OCI-LY3 (cell line): ENCODE measurements around the gene DHCR7.

Experiments used
- H2AFZ ChIP-seq: fragments of 200-600, 300-600 bp; shearing (Covaris generic); 2 replicates; pipeline ENCODE4 v1.6.0; 2014; ENCODE audit warnings: antibody characterized with exemption, low read depth, low read length
- H3K27ac ChIP-seq: fragments of 200-600, 300-600 bp; sonication (generic); 2 replicates; pipeline ENCODE4 v1.5.1; 2014; ENCODE audit warnings: mild to moderate bottlenecking, low read length, moderate library complexity, mixed read lengths
- H3K27me3 ChIP-seq: fragments of 200-600, 300-600 bp; sonication (generic); 2 replicates; pipeline ENCODE4 v1.6.1; 2014; ENCODE audit warnings: low read depth, low read length, mixed read lengths
- H3K36me3 ChIP-seq: fragments of 200-600, 300-600 bp; sonication (generic); replicated peaks from 2 replicates; pipeline ENCODE3; 2014; ENCODE audit warnings: low read depth, low read length, mixed read lengths
- H3K4me1 ChIP-seq: fragments of 300-600, 200-600 bp; sonication (generic); 2 replicates; pipeline ENCODE4 v1.6.1; 2014; ENCODE audit warnings: low read length, mixed read lengths
- H3K4me2 ChIP-seq: fragments of 200-600, 300-600 bp; sonication (generic); 2 replicates; pipeline ENCODE4 v1.6.1; 2014; ENCODE audit warnings: low read length, mixed read lengths
- H3K4me3 ChIP-seq: fragments of 300-600, 200-600 bp; sonication (generic); 2 replicates; pipeline ENCODE4 v1.5.1; 2014; ENCODE audit warnings: antibody characterized with exemption, mild to moderate bottlenecking, low read length, moderate library complexity
- H3K79me2 ChIP-seq: fragments of 300-600, 200-600 bp; shearing (Covaris generic); 2 replicates; pipeline ENCODE4 v1.6.1; 2014; ENCODE audit warnings: mild to moderate bottlenecking, low read length, mixed read lengths
- H3K9ac ChIP-seq: fragments of 300-600, 200-600 bp; shearing (Covaris generic); 2 replicates; pipeline ENCODE4 v1.6.0; 2014; ENCODE audit warnings: mild to moderate bottlenecking, low read length, moderate library complexity
- H3K9me3 ChIP-seq: fragments of 200-600, 300-600 bp; shearing (Covaris generic); 2 replicates; pipeline ENCODE4 v1.6.1; 2014; ENCODE audit warnings: low read length, mixed read lengths; ENCODE audit not compliant: insufficient read depth
- H4K20me1 ChIP-seq: fragments of 200-600, 300-600 bp; sonication (generic); 2 replicates; pipeline ENCODE4 v1.6.1; 2016; ENCODE audit warnings: low read length, mixed read lengths; ENCODE audit not compliant: insufficient read depth
- EZH2phosphoT487 ChIP-seq: fragments of 200-600 bp; shearing (Covaris generic); IDR thresholded peaks from 2 replicates; pipeline ENCODE4 v1.6.1; 2018; ENCODE audit warnings: antibody characterized with exemption, mixed run types, low read depth
- TF ChIP-seq, protein P1 (sequence below): fragments of 200-600, 300-600 bp; sonication (generic); IDR thresholded peaks from 2 replicates; pipeline ENCODE4 v1.5.1; 2014; ENCODE audit warnings: antibody characterized with exemption, low read length, low read depth

The DHCR7 gene

DNA sequence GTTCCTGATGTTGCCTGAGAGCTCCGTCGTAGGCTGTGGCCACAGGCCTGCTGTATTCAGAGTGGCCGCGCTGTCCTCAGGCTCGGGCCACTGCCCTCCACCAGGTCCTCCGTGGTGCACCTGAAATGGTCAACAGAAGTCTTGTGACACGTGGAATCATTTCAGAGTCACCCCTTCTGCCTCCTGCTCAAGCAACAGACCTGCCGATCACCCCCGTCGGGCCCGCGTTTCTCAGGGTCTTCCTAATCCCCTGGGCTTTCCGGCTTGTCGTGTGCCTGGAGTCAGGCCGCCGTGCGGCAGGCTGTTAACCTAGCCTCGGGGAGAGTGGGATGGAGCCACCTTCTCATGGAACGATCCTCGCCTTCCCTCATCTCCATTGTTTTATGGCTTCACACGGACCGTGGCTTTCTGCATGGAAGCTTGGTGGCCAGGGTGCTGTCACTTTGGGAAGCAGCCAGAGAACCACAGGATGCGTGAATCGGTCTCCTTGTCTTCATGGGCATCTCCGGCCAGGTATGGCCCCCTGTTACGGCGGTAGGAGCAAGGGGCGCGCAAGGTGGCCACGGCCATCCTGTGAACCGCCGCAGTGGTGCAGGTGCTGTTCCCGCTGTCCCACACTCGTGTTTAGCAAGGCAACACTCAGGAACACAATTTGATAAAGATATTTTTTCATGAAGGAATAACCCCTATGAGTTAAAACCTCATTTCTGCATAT is 28.9 kb upstream of the DHCR7 start:
- H3K9ac ChIP-seq: no peak overlapping the region
- H3K27ac ChIP-seq: no peak overlapping the region
- H4K20me1 ChIP-seq: no peaks in the 10 kb centered on the region
- H3K4me2 ChIP-seq: no peak overlapping the region
- H3K4me1 ChIP-seq: no peaks in the 10 kb centered on the region
- peaks cover 53% of the 10 kb centered on the region for H3K36me3 ChIP-seq
- TF ChIP-seq, protein P1, sequence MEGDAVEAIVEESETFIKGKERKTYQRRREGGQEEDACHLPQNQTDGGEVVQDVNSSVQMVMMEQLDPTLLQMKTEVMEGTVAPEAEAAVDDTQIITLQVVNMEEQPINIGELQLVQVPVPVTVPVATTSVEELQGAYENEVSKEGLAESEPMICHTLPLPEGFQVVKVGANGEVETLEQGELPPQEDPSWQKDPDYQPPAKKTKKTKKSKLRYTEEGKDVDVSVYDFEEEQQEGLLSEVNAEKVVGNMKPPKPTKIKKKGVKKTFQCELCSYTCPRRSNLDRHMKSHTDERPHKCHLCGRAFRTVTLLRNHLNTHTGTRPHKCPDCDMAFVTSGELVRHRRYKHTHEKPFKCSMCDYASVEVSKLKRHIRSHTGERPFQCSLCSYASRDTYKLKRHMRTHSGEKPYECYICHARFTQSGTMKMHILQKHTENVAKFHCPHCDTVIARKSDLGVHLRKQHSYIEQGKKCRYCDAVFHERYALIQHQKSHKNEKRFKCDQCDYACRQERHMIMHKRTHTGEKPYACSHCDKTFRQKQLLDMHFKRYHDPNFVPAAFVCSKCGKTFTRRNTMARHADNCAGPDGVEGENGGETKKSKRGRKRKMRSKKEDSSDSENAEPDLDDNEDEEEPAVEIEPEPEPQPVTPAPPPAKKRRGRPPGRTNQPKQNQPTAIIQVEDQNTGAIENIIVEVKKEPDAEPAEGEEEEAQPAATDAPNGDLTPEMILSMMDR: no peak
- TF ChIP-seq EZH2phosphoT487: no peak
- no peaks in the 10 kb centered on the region for H3K79me2 ChIP-seq
- H3K9me3 ChIP-seq: no peaks in the 10 kb centered on the region
- no peak overlapping the region for H2AFZ ChIP-seq
- H3K4me3 ChIP-seq: no peak overlapping the region
- H3K27me3 ChIP-seq: no peaks in the 10 kb centered on the region

DNA sequence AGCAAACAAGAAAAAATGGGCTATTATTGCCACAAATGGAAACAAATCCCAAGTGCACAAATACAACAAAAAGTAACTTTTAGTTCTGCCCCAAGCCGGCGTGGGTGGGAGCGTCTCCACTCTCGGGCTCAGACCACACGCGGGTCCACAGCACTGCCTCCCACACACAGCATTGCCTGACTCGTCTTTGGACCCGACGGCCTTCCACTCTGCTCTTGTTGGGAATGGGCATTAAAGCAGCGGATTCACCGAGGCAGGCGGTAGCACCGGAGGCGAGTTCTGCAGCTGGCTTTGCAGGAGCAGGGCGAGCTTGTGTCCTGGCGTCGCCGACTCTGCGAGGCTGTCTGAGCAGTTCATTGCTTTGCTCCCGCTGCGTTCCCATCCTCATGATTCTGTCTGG is 27.8 kb upstream of the DHCR7 start:
- H3K27me3 ChIP-seq: no peaks in the 10 kb centered on the region
- H3K36me3 ChIP-seq: peaks cover 48% of the 10 kb centered on the region
- no peak overlapping the region for H3K4me2 ChIP-seq
- no peaks in the 10 kb centered on the region for H3K9me3 ChIP-seq
- H3K4me1 ChIP-seq: no peaks in the 10 kb centered on the region
- H3K79me2 ChIP-seq: no peaks in the 10 kb centered on the region
- H3K9ac ChIP-seq: no peak overlapping the region
- H4K20me1 ChIP-seq: no peaks in the 10 kb centered on the region
- H3K27ac ChIP-seq: no peak overlapping the region
- no peak overlapping the region for H3K4me3 ChIP-seq
- TF ChIP-seq EZH2phosphoT487: no peak
- TF ChIP-seq, protein P1: no peak
- H2AFZ ChIP-seq: no peak overlapping the region

DNA sequence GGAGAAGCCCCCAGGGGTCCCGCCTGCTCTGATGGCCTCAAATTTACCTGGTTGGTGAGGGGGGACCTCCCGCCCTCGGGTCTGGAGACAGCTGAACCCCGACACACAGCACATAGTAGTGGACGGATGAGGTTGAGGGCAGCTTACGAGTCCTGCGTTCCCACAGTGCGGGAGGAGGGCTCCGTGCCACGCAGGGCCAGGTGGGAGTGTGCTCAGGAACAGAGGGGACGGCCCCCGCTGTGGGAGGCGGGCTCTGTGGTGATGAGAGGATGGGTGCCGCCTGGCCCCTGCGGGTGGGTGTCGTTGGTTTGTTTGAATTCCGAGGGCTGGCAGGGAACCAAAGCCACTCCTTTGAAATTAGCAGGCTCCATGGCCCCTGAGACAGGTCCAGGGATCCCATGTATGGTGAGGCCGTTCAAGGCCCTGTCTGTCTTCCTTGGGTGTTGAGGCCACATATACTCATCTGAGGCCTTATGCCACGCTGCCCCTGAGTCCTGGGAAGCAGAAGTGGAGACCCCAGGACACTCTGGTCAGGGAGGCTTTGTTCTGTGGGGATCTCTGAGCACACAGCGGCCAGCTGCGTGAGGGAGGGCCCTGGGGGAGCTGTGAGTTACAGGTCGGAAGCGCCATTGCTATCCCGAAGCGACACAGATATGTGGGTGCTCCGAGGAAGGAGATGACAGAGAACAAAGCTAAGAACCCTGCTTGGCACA is 26.7 kb upstream of the DHCR7 start:
- Histone ChIP-seq H3K27me3 (no peaks in the 10 kb centered on the region), H3K9me3 (no peaks in the 10 kb centered on the region), H3K4me1 (no peaks in the 10 kb centered on the region), H3K27ac (no peak overlapping the region), H3K9ac (no peak overlapping the region), H3K79me2 (no peaks in the 10 kb centered on the region), H4K20me1 (0 out of 2 replicates have a peak, but pooled peaks cover 3% of the 10 kb centered on the region), H3K4me3 (no peak overlapping the region), H3K4me2 (no peak overlapping the region), H3K36me3 (peaks cover 42% of the 10 kb centered on the region), H2AFZ (no peak overlapping the region)
- no peak for TF ChIP-seq EZH2phosphoT487
- TF ChIP-seq, protein P1: no peak

DNA sequence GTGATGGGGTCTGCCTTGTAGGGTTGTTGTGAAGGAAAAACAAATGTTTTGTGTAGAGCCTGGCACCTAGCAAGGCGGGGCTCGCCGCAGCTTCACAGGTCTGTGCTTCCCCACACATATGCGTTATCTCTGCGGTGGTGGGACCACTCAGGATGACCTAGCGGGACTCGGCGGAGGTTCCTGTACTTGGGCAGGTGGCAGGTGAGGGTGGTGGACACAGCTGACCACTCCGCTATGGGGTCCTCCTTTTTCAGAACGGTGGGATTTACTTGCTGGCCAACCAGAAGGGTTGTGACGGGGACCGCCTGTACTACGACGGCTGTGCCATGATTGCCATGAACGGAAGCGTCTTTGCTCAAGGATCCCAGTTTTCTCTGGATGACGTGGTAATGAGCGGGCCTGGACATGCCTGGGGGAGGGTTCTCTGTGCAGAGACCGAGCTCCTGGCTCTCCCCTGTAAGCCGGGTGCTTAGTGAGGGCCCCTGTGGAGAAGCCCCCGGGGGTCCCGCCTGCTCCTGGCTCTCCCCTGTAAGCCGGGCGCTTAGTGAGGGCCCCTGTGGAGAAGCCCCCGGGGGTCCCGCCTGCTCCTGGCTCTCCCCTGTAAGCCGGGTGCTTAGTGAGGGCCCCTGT is 26.1 kb upstream of the DHCR7 start:
- Histone ChIP-seq H2AFZ (no peak overlapping the region), H3K4me2 (no peak overlapping the region), H3K27me3 (no peaks in the 10 kb centered on the region), H3K36me3 (peaks cover 36% of the 10 kb centered on the region), H3K9me3 (no peaks in the 10 kb centered on the region), H3K27ac (no peak overlapping the region), H4K20me1 (0 out of 2 replicates have a peak, but pooled peaks cover 3% of the 10 kb centered on the region), H3K4me3 (no peak overlapping the region), H3K79me2 (no peaks in the 10 kb centered on the region), H3K4me1 (no peaks in the 10 kb centered on the region), H3K9ac (no peak overlapping the region)
- no peak for TF ChIP-seq EZH2phosphoT487
- TF ChIP-seq, protein P1: no peak
